ENCODE results near the gene MAGI1.
A peak's percentile ranks its signal among the peaks of the same experiment; 100 is the strongest.

GRCh38 chr3:65894679-65895453 lies 143.9 kb downstream of the MAGI1 start:
- TF ChIP-seq POLR2A (IDR thresholded peaks at IDR 0.05) (no peak), POLR2AphosphoS5 (IDR thresholded peaks at IDR 0.05) (peak; percentile 52)

All from prostate gland (tissue), 1 donor.